Activated CD8-positive, alpha-beta memory T cell treated with anti-CD3 and anti-CD28 coated beads for 48 hours (primary cell): ENCODE results near the gene NUPR1.
"Not testable (repeated sequence)": the region's sequence is repeated elsewhere in the genome, so short reads cannot be mapped to it uniquely, and the experiment has no call there.

Source experiments
- DNase-seq, 3 experiments: peaks; one replicate each; pipeline ENCODE4 v3.0.0-alpha.2; 2020; ENCODE audit warnings: low read depth in 2 of 3, low spot score in 2 of 3

The NUPR1 gene

GRCh38 chr16:28527985-28528384 lies 10.8 kb downstream of the NUPR1 start:
- no peak for DNase-seq

- not testable (repeated sequence) for DNase-seq
Measured at GRCh38 chr16:28527100-28527785, 11.5 kb downstream of the NUPR1 start.

GRCh38 chr16:28526201-28527099 lies 12.3 kb downstream of the NUPR1 start:
- DNase-seq, result no peak

GRCh38 chr16:28524681-28525171 lies 14.0 kb downstream of the NUPR1 start:
- DNase-seq, result no peak

GRCh38 chr16:28522792-28523191 lies 16.0 kb downstream of the NUPR1 start:
- DNase-seq, result no peak

GRCh38 chr16:28521436-28521835 lies 17.3 kb downstream of the NUPR1 start:
- DNase-seq, result no peak

- DNase-seq, result no peak
Measured at GRCh38 chr16:28520672-28521071, 18.1 kb downstream of the NUPR1 start.

GRCh38 chr16:28514246-28514645 lies 24.5 kb downstream of the NUPR1 start:
- no peak for DNase-seq

- no peak for DNase-seq
Measured at GRCh38 chr16:28513484-28514181, 25.1 kb downstream of the NUPR1 start.

GRCh38 chr16:28511801-28512789 lies 26.7 kb downstream of the NUPR1 start:
- DNase-seq, result no peak

GRCh38 chr16:28511031-28511430 lies 27.7 kb downstream of the NUPR1 start:
- no peak for DNase-seq

GRCh38 chr16:28505489-28506137 lies 33.2 kb downstream of the NUPR1 start:
- no peak for DNase-seq

- no peak for DNase-seq
Measured at GRCh38 chr16:28504707-28505404, 33.9 kb downstream of the NUPR1 start.

GRCh38 chr16:28503470-28504259 lies 35.1 kb downstream of the NUPR1 start:
- no peak for DNase-seq

GRCh38 chr16:28502290-28502689 lies 36.5 kb downstream of the NUPR1 start:
- no peak for DNase-seq

- no peak for DNase-seq
Measured at GRCh38 chr16:28501258-28502232, 37.2 kb downstream of the NUPR1 start.

- not testable (repeated sequence) for DNase-seq
Measured at GRCh38 chr16:28500476-28501180, 38.1 kb downstream of the NUPR1 start.
